ENCODE results near the gene ZFP36.

GRCh38 chr19:39360599-39360998 lies 46.0 kb upstream of the ZFP36 start:
- TF ChIP-seq CTCF (IDR thresholded peaks at IDR 0.05) (no peak), POLR2A (IDR thresholded peaks at IDR 0.05) (no peak)
